HT1080 (cell line): ENCODE data around the gene IP6K2. TPM values are rescaled to one million over a fixed set of nuclear protein-coding genes. Genes with fewer than 3 reads are reported as not detected.

Source experiments
- DNase-seq: peaks from one replicate; pipeline ENCODE4 v3.0.0-alpha.2; 2015; ENCODE audit warnings: low read depth
- total RNA-seq: library from RNA; depleted of rRNA; stranded (reverse); fragments of >200 nt; shearing (Covaris generic); gene quantifications from 2 replicates; pipeline ENCODE4 v1.2.3, GENCODE V29; 2014

The IP6K2 gene
- total RNA-seq, 1 experiment from 2014 or later: 65.7 TPM

- no peak for DNase-seq
Measured at GRCh38 chr3:48664313-48664644, 52.7 kb downstream of the IP6K2 start.

GRCh38 chr3:48663489-48664312, 53.3 kb downstream of the IP6K2 start:
- DNase-seq: peak; percentile 98

- DNase-seq: peak; percentile 77
Measured at GRCh38 chr3:48662753-48663488, 54.1 kb downstream of the IP6K2 start, which contains the start of gene CELSR3. CELSR3 (minus strand) TSS chr3:48662886; CDS start chr3:48662634, 252 bp downstream.

- no peak for DNase-seq
Measured at GRCh38 chr3:48662145-48662752, 54.8 kb downstream of the IP6K2 start.

GRCh38 chr3:48661501-48662144, 55.4 kb downstream of the IP6K2 start:
- DNase-seq: no peak

- DNase-seq: no peak
Measured at GRCh38 chr3:48660800-48661400, 56.1 kb downstream of the IP6K2 start.

- DNase-seq: no peak
Measured at GRCh38 chr3:48656841-48657281, 60.2 kb downstream of the IP6K2 start.

GRCh38 chr3:48656061-48656840, 60.8 kb downstream of the IP6K2 start:
- no peak for DNase-seq

- DNase-seq: no peak
Measured at GRCh38 chr3:48655606-48656005, 61.4 kb downstream of the IP6K2 start.

- no peak for DNase-seq
Measured at GRCh38 chr3:48655063-48655462, 62.0 kb downstream of the IP6K2 start.

- no peak for DNase-seq
Measured at GRCh38 chr3:48652923-48653715, 63.9 kb downstream of the IP6K2 start.

GRCh38 chr3:48651771-48652170, 65.2 kb downstream of the IP6K2 start:
- no peak for DNase-seq

- DNase-seq: no peak
Measured at GRCh38 chr3:48650723-48651122, 66.3 kb downstream of the IP6K2 start.

GRCh38 chr3:48648188-48648850, 68.7 kb downstream of the IP6K2 start:
- DNase-seq: no peak

- DNase-seq: no peak
Measured at GRCh38 chr3:48647714-48648113, 69.3 kb downstream of the IP6K2 start.

- DNase-seq: no peak
Measured at GRCh38 chr3:48644898-48645760, 71.9 kb downstream of the IP6K2 start.

- no peak for DNase-seq
Measured at GRCh38 chr3:48642605-48643004, 74.4 kb downstream of the IP6K2 start.

GRCh38 chr3:48641396-48641795, 75.6 kb downstream of the IP6K2 start:
- DNase-seq: no peak
